ENCODE data around the gene BLM.

The BLM gene

DNA sequence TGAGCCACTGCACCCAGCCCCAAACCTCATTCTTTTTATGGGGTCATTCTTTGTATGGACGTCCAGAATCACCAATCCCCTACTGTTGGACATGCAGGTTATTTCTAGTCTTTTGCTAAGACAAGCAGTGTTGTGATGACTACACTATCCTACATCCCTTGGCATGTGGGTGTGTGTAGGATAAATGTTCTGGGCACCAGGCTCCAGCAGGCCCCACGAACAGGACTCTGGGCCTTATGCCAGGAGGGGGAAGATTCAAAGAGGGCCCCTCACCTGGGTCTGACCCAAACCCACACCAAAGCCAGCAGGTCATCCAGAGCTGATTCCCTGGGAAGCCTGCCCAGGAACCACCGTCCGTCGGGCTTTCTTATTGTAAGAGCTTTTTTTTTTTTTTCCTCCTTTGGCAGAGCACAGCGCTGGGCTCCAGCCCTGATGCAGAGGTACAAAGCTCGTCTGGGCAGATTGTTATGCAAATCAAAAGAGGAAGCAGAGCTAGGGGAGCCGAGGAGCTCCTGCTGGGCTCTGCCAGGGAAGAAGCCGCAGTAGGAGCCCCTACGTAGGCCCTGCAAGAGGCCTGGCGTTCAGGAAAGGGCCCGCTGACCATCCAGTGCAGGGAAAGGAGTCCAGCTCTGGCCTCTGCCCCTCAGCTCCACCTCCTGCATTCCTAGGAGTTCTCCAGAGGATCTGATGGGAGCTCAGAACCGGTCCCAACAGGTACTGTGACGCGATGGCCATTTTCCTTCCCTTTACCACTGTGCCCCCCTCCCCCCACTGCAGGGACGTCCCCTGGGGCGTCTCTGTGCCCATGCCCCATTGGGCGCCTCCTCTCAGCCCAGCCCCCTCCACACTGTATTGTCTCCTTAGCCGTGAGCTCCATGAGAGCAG, 122.3 kb downstream of the BLM start:
- Histone ChIP-seq H3K36me3 (ENCODE audit: low read depth) (no peaks in the 10 kb centered on the region), H3K27ac (ENCODE audit: poor library complexity, severe bottlenecking) (peak overlapping the region; percentile 41), H3K9me3 (ENCODE audit: severe bottlenecking) (no peaks in the 10 kb centered on the region), H3K4me1 (ENCODE audit: insufficient read depth, poor library complexity, severe bottlenecking) (peaks cover 6% of the 10 kb centered on the region), H3K27me3 (ENCODE audit: insufficient read depth, poor library complexity, severe bottlenecking) (no peaks in the 10 kb centered on the region), H3K4me3 (ENCODE audit: severe bottlenecking) (no peak overlapping the region)
- TF ChIP-seq, protein P1, sequence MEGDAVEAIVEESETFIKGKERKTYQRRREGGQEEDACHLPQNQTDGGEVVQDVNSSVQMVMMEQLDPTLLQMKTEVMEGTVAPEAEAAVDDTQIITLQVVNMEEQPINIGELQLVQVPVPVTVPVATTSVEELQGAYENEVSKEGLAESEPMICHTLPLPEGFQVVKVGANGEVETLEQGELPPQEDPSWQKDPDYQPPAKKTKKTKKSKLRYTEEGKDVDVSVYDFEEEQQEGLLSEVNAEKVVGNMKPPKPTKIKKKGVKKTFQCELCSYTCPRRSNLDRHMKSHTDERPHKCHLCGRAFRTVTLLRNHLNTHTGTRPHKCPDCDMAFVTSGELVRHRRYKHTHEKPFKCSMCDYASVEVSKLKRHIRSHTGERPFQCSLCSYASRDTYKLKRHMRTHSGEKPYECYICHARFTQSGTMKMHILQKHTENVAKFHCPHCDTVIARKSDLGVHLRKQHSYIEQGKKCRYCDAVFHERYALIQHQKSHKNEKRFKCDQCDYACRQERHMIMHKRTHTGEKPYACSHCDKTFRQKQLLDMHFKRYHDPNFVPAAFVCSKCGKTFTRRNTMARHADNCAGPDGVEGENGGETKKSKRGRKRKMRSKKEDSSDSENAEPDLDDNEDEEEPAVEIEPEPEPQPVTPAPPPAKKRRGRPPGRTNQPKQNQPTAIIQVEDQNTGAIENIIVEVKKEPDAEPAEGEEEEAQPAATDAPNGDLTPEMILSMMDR (IDR thresholded peaks at IDR 0.05; ENCODE audit: poor library complexity, severe bottlenecking) = no peak
- peak; percentile 77 for ATAC-seq (ENCODE audit: low read depth)
- peak; percentile 93 for DNase-seq (ENCODE audit: low spot score)

DNA sequence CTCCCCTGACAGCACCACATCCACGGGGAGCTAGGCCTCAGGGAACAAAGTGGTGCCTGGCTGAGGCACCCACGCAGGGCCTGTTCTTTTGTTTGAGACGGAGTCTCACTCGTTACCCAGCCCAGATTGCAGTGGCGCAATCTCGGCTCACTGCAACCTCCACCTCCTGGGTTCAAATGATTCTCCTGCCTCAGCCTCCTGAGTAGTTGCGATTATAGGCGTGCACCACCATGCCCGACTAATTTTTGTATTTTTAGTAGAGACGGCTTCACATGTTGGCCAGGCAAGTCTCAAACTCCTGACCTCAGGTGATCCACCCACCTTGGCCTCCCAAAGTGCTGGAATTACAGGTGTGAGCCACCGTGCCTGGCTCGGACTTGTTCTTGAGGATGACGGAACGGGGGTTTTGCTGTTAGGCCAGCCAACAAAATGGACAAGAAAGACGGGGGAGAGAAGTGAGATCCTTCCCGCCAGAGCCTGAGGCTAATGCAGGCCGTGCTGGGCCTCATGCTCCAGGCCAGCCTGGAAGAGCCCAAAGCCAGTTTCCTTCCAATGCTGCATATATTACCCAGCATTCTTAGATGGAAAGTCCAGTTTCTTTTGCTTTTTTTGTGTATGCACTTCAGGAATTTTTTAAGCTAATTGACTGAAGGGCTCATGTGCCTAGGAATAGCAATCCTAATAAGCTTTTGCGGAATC, 123.2 kb downstream of the BLM start:
- Histone ChIP-seq H3K27me3 (ENCODE audit: insufficient read depth, poor library complexity, severe bottlenecking) (no peaks in the 10 kb centered on the region), H3K36me3 (ENCODE audit: low read depth) (no peaks in the 10 kb centered on the region), H3K9me3 (ENCODE audit: severe bottlenecking) (no peaks in the 10 kb centered on the region), H3K27ac (ENCODE audit: poor library complexity, severe bottlenecking) (peak overlapping the region; percentile 41), H3K4me1 (ENCODE audit: insufficient read depth, poor library complexity, severe bottlenecking) (peaks cover 6% of the 10 kb centered on the region), H3K4me3 (ENCODE audit: severe bottlenecking) (no peak overlapping the region)
- ATAC-seq (ENCODE audit: low read depth) = no peak
- DNase-seq (ENCODE audit: low spot score) = no peak
- TF ChIP-seq, protein P1 (IDR thresholded peaks at IDR 0.05; ENCODE audit: poor library complexity, severe bottlenecking) = no peak

DNA sequence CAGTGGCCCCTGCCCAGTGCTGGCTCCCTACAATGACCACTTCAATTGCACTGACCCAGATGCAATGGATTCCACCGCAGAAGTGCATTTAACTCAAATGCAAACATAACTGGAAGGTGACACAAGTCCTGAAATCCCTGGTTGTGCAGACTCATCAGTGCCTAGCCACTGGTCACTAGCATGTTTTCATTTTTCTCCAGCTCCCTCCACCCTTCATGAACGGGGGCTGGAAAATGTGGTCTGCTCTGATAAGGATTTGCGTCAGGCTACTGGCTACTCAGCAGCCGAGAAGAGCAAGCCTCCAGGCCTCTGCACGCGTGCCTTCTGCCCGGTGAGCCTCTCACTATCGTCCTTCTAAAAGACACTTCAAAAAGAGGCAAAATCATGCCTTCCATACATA, 123.8 kb downstream of the BLM start:
- Histone ChIP-seq H3K9me3 (ENCODE audit: severe bottlenecking) (no peaks in the 10 kb centered on the region), H3K4me1 (ENCODE audit: insufficient read depth, poor library complexity, severe bottlenecking) (peaks cover 6% of the 10 kb centered on the region), H3K4me3 (ENCODE audit: severe bottlenecking) (no peak overlapping the region), H3K27ac (ENCODE audit: poor library complexity, severe bottlenecking) (no peak overlapping the region), H3K27me3 (ENCODE audit: insufficient read depth, poor library complexity, severe bottlenecking) (no peaks in the 10 kb centered on the region), H3K36me3 (ENCODE audit: low read depth) (no peaks in the 10 kb centered on the region)
- ATAC-seq (ENCODE audit: low read depth) (no peak), DNase-seq (ENCODE audit: low spot score) (no peak)
- TF ChIP-seq, protein P1 (IDR thresholded peaks at IDR 0.05; ENCODE audit: poor library complexity, severe bottlenecking) = no peak

DNA sequence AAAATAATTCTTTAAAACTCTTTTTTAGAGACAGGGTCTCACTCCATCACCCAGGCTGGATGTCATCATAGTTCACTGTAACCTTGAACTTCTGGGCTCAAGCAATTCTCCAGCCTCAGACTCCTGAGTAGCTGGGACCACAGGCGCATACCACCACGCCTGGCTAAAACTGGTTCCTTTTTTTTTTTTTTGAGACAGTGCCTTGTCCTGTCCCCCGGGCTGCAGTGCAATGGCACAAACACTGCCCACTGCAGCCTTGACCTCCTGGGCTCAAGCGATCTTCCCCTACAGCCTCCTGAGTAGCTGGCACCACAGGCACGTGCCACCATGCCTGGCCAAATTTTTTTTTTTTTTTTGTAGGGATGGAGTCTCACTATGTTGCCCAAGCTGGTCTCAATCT, 127.5 kb downstream of the BLM start:
- ATAC-seq (ENCODE audit: low read depth) (no peak), DNase-seq (ENCODE audit: low spot score) (no peak)
- Histone ChIP-seq H3K36me3 (ENCODE audit: low read depth) (no peaks in the 10 kb centered on the region), H3K27me3 (ENCODE audit: insufficient read depth, poor library complexity, severe bottlenecking) (no peaks in the 10 kb centered on the region), H3K27ac (ENCODE audit: poor library complexity, severe bottlenecking) (no peak overlapping the region), H3K9me3 (ENCODE audit: severe bottlenecking) (no peaks in the 10 kb centered on the region), H3K4me1 (ENCODE audit: insufficient read depth, poor library complexity, severe bottlenecking) (peaks cover 3% of the 10 kb centered on the region), H3K4me3 (ENCODE audit: severe bottlenecking) (no peak overlapping the region)
- TF ChIP-seq, protein P1 (IDR thresholded peaks at IDR 0.05; ENCODE audit: poor library complexity, severe bottlenecking) = no peak
